HepG2 (cell line): ENCODE measurements around the gene RAD23A. TPM values are rescaled to one million over a fixed set of nuclear protein-coding genes. Genes with fewer than 3 reads are reported as not detected.
A peak's percentile ranks its signal among the peaks of the same experiment; 100 is the strongest.

Source experiments
- CEBPB ChIP-seq: IDR thresholded peaks from 2 replicates; pipeline ENCODE4 v1.6.1; 2011; ENCODE audit warnings: low read depth, low read length, improper control_type of control experiment, borderline replicate concordance
- FOXP1 ChIP-seq, 2 experiments: fragments of 450-650 bp in 1 of 2; IDR thresholded peaks; 2 replicates each; pipeline ENCODE4 v1.6.1; 2017 to 2018; ENCODE audit warnings: antibody characterized with exemption in 1 of 2
- GTF2F1 ChIP-seq: fragments of 150-350 bp; IDR thresholded peaks from 2 replicates; pipeline ENCODE4 v1.6.1; 2014; ENCODE audit warnings: low read length
- KDM4B ChIP-seq: sonication (generic); formaldehyde crosslinking; IDR thresholded peaks from 2 replicates; pipeline ENCODE4 v1.4.0; 2020; ENCODE audit warnings: missing genetic modification reagents
- KDM5B ChIP-seq: sonication (generic); formaldehyde crosslinking; IDR thresholded peaks from 2 replicates; pipeline ENCODE4 v1.4.0; 2020; ENCODE audit warnings: missing genetic modification reagents, mild to moderate bottlenecking, borderline replicate concordance
- SOX13 ChIP-seq, 3 experiments: fragments of 450-650 bp in 1 of 3; sonication (generic) in 1 of 3; formaldehyde crosslinking in 1 of 3; IDR thresholded peaks in 2 of 3; conservative IDR thresholded peaks in 1 of 3; 2 replicates each; pipeline versions ENCODE4 v1.5.0 to v1.6.1; 2016 to 2020; ENCODE audit warnings: antibody characterized with exemption in 1 of 3, mild to moderate bottlenecking in 1 of 3, missing compliant biosample characterization in 1 of 3, missing genetic modification reagents in 1 of 3, moderate library complexity in 1 of 3
- TMF1 ChIP-seq: sonication (generic); formaldehyde crosslinking; IDR thresholded peaks from 2 replicates; pipeline ENCODE4 v1.8.1; 2022; ENCODE audit warnings: low read depth, missing genetic modification reagents
- ZBTB8A ChIP-seq: sonication (generic); formaldehyde crosslinking; IDR thresholded peaks from 2 replicates; pipeline ENCODE4 v1.4.0; 2020; ENCODE audit warnings: mild to moderate bottlenecking, low read depth, missing genetic modification reagents, borderline replicate concordance
- polyA plus RNA-seq, 8 experiments: library from polyadenylated mRNA; depleted of rRNA in 3 of 8; stranded (reverse) in 7 of 8; unstranded in 1 of 8; fragments of >200 nt; fragmentation: Illumina TruSeq in 4 of 8; extraction: Trizol in 4 of 8; gene quantifications; 2 replicates each; pipeline versions ENCODE4 v1.2.1 to v1.2.3, GENCODE V29; 2011 to 2016; ENCODE audit warnings: low read depth in 4 of 8, missing spikeins in 1 of 8, mixed read lengths in 1 of 8; ENCODE audit not compliant: insufficient read depth in 1 of 8
- total RNA-seq, 5 experiments: library from RNA; depleted of rRNA; stranded (reverse); fragments of >200 nt; fragmentation: Illumina TruSeq; extraction: Trizol; gene quantifications; 2 replicates each; pipeline ENCODE4 v1.2.3, GENCODE V29; 2016; ENCODE audit warnings: low read depth in 1 of 5
- TF ChIP-seq, protein P1 (sequence below): sonication (generic); formaldehyde crosslinking; IDR thresholded peaks from 2 replicates; pipeline ENCODE4 v1.4.0; 2020; ENCODE audit warnings: mild to moderate bottlenecking, missing genetic modification reagents
- TF ChIP-seq, protein P2 (sequence below): sonication (generic); formaldehyde crosslinking; IDR thresholded peaks from 2 replicates; pipeline ENCODE4 v1.5.0; 2020; ENCODE audit warnings: missing genetic modification reagents
- TF ChIP-seq, protein P3 (sequence below): sonication (generic); formaldehyde crosslinking; IDR thresholded peaks from 2 replicates; pipeline ENCODE4 v1.4.0; 2020; ENCODE audit warnings: missing genetic modification reagents
- TF ChIP-seq, protein P4 (sequence below), 2 experiments: sonication (generic) in 1 of 2; formaldehyde crosslinking in 1 of 2; IDR thresholded peaks; 2 replicates each; pipeline versions ENCODE4 v1.4.0 to v1.6.1; 2016 to 2020; ENCODE audit warnings: borderline replicate concordance in 1 of 2, low read depth in 1 of 2, mild to moderate bottlenecking in 1 of 2, missing genetic modification reagents in 1 of 2
- TF ChIP-seq, protein P5 (sequence below): sonication (generic); formaldehyde crosslinking; IDR thresholded peaks from 2 replicates; pipeline ENCODE4 v1.5.1; 2020; ENCODE audit warnings: mild to moderate bottlenecking, missing genetic modification reagents, borderline replicate concordance
- TF ChIP-seq, protein P6 (sequence below): sonication (generic); formaldehyde crosslinking; IDR thresholded peaks from 2 replicates; pipeline ENCODE4 v1.4.0; 2020; ENCODE audit warnings: mild to moderate bottlenecking, missing genetic modification reagents

RAD23A gene
- total and polyA plus RNA-seq, 2 of the 13 experiments (the other 11 are each of a cell fraction or from before 2014, with no cell fraction given): 42.5 to 54.2 TPM

DNA sequence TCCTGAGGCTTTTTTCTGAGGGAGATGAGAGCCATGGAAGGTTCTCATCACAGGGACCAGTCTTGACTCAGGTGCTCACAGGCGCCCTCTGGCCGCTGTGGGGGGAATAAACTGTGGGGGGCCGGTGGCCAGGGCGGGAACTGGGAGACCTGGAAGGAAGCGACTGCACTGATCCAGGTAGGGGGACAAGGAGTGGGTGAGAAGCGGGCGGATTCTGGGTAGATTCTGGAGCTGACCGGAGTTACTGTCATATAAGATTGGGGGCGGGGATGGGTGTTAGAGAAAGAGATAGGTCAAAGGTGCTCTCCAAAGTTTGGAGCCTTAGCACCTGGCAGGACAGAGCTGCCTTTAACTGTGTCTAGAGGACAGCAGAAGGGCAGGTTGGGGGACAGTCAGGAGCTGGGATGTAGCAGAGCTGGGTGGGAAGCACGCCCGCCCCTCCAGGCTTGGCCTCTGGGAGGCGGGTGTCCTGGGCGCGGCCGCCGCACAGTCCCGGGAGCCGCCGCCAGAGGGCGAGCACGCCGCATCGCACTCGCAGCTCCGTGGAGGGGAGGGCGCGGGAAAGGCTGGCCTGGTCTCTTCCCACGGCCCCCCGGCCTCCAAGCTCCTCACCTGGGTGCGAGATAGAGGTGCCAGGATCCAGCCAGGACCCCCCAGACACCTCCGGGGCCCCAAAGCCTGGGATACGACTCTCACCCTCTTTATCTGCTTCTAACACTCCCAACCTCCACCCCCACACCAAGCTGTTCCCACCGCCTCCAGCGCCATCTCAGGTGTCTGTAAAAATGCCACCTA, 19.6 kb downstream of the RAD23A start (continued):
- TF ChIP-seq, protein P1, sequence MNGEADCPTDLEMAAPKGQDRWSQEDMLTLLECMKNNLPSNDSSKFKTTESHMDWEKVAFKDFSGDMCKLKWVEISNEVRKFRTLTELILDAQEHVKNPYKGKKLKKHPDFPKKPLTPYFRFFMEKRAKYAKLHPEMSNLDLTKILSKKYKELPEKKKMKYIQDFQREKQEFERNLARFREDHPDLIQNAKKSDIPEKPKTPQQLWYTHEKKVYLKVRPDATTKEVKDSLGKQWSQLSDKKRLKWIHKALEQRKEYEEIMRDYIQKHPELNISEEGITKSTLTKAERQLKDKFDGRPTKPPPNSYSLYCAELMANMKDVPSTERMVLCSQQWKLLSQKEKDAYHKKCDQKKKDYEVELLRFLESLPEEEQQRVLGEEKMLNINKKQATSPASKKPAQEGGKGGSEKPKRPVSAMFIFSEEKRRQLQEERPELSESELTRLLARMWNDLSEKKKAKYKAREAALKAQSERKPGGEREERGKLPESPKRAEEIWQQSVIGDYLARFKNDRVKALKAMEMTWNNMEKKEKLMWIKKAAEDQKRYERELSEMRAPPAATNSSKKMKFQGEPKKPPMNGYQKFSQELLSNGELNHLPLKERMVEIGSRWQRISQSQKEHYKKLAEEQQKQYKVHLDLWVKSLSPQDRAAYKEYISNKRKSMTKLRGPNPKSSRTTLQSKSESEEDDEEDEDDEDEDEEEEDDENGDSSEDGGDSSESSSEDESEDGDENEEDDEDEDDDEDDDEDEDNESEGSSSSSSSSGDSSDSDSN (CRISPR knock-in tag): peak; percentile 60
- TF ChIP-seq, protein P2, sequence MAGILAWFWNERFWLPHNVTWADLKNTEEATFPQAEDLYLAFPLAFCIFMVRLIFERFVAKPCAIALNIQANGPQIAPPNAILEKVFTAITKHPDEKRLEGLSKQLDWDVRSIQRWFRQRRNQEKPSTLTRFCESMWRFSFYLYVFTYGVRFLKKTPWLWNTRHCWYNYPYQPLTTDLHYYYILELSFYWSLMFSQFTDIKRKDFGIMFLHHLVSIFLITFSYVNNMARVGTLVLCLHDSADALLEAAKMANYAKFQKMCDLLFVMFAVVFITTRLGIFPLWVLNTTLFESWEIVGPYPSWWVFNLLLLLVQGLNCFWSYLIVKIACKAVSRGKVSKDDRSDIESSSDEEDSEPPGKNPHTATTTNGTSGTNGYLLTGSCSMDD (CRISPR knock-in tag): no peak
- TF ChIP-seq GTF2F1 (no peak), SOX13 (IDR thresholded peaks at IDR 0.05) (no peak), SOX13 (CRISPR knock-in tag; conservative IDR thresholded peaks at IDR 0.05 in 1 of 2, IDR thresholded peaks at IDR 0.05 in 1 of 2) (no peak), FOXP1 (IDR thresholded peaks at IDR 0.05) (no peak), FOXP1 (CRISPR knock-in tag; IDR thresholded peaks at IDR 0.05) (no peak), KDM5B (no peak), ZBTB8A (CRISPR knock-in tag) (no peak), TMF1 (CRISPR knock-in tag) (no peak), KDM4B (CRISPR knock-in tag) (no peak), CEBPB (no peak)
- TF ChIP-seq, protein P3, sequence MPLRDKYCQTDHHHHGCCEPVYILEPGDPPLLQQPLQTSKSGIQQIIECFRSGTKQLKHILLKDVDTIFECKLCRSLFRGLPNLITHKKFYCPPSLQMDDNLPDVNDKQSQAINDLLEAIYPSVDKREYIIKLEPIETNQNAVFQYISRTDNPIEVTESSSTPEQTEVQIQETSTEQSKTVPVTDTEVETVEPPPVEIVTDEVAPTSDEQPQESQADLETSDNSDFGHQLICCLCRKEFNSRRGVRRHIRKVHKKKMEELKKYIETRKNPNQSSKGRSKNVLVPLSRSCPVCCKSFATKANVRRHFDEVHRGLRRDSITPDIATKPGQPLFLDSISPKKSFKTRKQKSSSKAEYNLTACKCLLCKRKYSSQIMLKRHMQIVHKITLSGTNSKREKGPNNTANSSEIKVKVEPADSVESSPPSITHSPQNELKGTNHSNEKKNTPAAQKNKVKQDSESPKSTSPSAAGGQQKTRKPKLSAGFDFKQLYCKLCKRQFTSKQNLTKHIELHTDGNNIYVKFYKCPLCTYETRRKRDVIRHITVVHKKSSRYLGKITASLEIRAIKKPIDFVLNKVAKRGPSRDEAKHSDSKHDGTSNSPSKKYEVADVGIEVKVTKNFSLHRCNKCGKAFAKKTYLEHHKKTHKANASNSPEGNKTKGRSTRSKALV (CRISPR knock-in tag): no peak
- TF ChIP-seq, protein P4, sequence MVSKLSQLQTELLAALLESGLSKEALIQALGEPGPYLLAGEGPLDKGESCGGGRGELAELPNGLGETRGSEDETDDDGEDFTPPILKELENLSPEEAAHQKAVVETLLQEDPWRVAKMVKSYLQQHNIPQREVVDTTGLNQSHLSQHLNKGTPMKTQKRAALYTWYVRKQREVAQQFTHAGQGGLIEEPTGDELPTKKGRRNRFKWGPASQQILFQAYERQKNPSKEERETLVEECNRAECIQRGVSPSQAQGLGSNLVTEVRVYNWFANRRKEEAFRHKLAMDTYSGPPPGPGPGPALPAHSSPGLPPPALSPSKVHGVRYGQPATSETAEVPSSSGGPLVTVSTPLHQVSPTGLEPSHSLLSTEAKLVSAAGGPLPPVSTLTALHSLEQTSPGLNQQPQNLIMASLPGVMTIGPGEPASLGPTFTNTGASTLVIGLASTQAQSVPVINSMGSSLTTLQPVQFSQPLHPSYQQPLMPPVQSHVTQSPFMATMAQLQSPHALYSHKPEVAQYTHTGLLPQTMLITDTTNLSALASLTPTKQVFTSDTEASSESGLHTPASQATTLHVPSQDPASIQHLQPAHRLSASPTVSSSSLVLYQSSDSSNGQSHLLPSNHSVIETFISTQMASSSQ (IDR thresholded peaks at IDR 0.05; ENCODE audit: low read depth): no peak
- TF ChIP-seq, protein P4 (CRISPR knock-in tag; IDR thresholded peaks at IDR 0.05; ENCODE audit: borderline replicate concordance): no peak
- TF ChIP-seq, protein P5, sequence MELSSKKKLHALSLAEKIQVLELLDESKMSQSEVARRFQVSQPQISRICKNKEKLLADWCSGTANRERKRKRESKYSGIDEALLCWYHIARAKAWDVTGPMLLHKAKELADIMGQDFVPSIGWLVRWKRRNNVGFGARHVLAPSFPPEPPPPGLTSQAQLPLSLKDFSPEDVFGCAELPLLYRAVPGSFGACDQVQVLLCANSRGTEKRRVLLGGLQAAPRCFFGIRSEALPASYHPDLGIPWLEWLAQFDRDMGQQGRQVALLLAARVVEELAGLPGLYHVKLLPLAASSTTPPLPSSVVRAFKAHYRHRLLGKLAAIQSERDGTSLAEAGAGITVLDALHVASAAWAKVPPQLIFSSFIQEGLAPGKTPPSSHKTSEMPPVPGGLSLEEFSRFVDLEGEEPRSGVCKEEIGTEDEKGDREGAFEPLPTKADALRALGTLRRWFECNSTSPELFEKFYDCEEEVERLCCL: no peak
- TF ChIP-seq, protein P6, sequence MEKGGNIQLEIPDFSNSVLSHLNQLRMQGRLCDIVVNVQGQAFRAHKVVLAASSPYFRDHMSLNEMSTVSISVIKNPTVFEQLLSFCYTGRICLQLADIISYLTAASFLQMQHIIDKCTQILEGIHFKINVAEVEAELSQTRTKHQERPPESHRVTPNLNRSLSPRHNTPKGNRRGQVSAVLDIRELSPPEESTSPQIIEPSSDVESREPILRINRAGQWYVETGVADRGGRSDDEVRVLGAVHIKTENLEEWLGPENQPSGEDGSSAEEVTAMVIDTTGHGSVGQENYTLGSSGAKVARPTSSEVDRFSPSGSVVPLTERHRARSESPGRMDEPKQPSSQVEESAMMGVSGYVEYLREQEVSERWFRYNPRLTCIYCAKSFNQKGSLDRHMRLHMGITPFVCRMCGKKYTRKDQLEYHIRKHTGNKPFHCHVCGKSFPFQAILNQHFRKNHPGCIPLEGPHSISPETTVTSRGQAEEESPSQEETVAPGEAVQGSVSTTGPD: no peak
